NOMO-1 treated with dmso at 0.1 percent for 144 hours (cell line): ENCODE measurements around the gene MICOS13.
A peak's percentile ranks its signal among the peaks of the same experiment; 100 is the strongest.

Source experiments
- DNase-seq: peaks from one replicate; lab custom pipeline; 2025; ENCODE audit not compliant: unreplicated experiment; lab: John Stamatoyannopoulos, UW

MICOS13 gene

GRCh38 chr19:5687360-5688198 is 7.3 kb upstream of the MICOS13 start:
- DNase-seq = no peak

- peak; percentile 88 for DNase-seq
Measured at GRCh38 chr19:5686647-5687359, 6.5 kb upstream of the MICOS13 start.

- DNase-seq = no peak
Measured at GRCh38 chr19:5686326-5686646, 6.0 kb upstream of the MICOS13 start.

GRCh38 chr19:5684694-5685430 is 4.5 kb upstream of the MICOS13 start:
- no peak for DNase-seq

- DNase-seq = no peak
Measured at GRCh38 chr19:5683177-5683886, 3.0 kb upstream of the MICOS13 start.

- no peak for DNase-seq
Measured at GRCh38 chr19:5682107-5682482, 1.8 kb upstream of the MICOS13 start.

- no peak for DNase-seq
Measured at GRCh38 chr19:5681391-5682106, 1.2 kb upstream of the MICOS13 start.

- no peak for DNase-seq
Measured at GRCh38 chr19:5680084-5680436, 256 bp downstream of the MICOS13 start.

- no peak for DNase-seq
Measured at GRCh38 chr19:5679289-5680083, 830 bp downstream of the MICOS13 start.

- no peak for DNase-seq
Measured at GRCh38 chr19:5678071-5678718, 2.1 kb downstream of the MICOS13 start.

GRCh38 chr19:5677580-5677979 is 2.7 kb downstream of the MICOS13 start:
- DNase-seq = no peak

- DNase-seq = no peak
Measured at GRCh38 chr19:5677136-5677535, 3.2 kb downstream of the MICOS13 start.

- DNase-seq = no peak
Measured at GRCh38 chr19:5676772-5677105, 3.6 kb downstream of the MICOS13 start.

GRCh38 chr19:5676105-5676771 is 4.1 kb downstream of the MICOS13 start:
- no peak for DNase-seq

GRCh38 chr19:5674714-5675113 is 5.6 kb downstream of the MICOS13 start:
- no peak for DNase-seq

- DNase-seq = no peak
Measured at GRCh38 chr19:5673752-5674151, 6.6 kb downstream of the MICOS13 start.

GRCh38 chr19:5672708-5673459 is 7.4 kb downstream of the MICOS13 start:
- no peak for DNase-seq

GRCh38 chr19:5671600-5671999 is 8.7 kb downstream of the MICOS13 start:
- DNase-seq = no peak
